ENCODE results near the gene BEST3.
"Not testable (repeated sequence)": the region's sequence is repeated elsewhere in the genome, so short reads cannot be mapped to it uniquely, and the experiment has no call there.

Gene BEST3

DNA sequence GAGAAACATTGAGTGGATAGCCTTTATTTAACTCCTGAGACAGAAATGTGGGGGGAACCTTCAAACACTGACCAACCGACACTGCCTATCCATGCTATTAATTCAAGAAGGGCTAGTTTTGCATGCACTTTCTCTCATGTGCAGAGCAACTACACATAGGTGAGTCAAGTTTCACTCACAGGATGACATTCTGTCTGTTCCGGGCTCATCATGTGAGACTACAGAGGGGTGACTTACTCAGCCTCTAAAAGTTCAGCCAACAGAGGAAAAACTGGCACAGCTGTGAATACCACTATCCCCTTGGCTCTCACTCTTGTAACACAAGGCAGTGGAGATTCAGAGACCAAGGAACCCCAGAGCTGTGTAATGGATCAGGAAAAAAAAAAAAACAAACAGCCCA, 13.3 kb downstream of the BEST3 start:
- Histone ChIP-seq H3K9me3 (replicated peaks; ENCODE audit: low read length) (no peaks in the 10 kb centered on the region), H3K4me3 (ENCODE audit: low read length) (no peak overlapping the region), H3K4me2 (ENCODE audit: low read length) (peak overlapping the region; percentile 38), H3K9ac (ENCODE audit: low read depth, low read length) (peak overlapping the region; percentile 12), H3K36me3 (ENCODE audit: insufficient read depth, low read length) (no peaks in the 10 kb centered on the region), H3K4me1 (ENCODE audit: control insufficient read depth, insufficient read depth, low read length) (peaks cover 43% of the 10 kb centered on the region), H3K27me3 (ENCODE audit: control insufficient read depth, insufficient read depth, low read length) (no peaks in the 10 kb centered on the region)

DNA sequence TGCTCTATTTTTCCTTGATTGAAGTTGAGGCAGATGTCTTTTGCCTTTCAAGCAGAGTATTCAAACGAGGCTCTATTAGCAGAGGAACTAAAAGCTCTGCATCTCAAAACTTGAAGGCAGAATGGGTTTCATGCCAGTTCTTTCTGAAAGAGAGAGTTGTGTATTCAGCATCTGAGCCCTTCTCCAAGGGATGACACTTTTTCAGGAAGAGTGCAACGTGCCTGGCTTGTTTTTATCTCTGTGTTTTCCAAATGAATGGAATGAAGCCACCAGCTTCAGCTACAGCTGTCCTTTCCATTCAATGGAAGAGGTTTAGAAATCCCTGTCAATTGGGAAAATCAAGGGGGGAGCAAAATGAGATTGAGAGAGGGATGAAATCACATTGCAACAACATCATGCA, 14.6 kb downstream of the BEST3 start:
- H3K4me3 ChIP-seq (ENCODE audit: low read length): no peak overlapping the region
- no peaks in the 10 kb centered on the region for H3K27me3 ChIP-seq (ENCODE audit: control insufficient read depth, insufficient read depth, low read length)
- no peak overlapping the region for H3K9ac ChIP-seq (ENCODE audit: low read depth, low read length)
- H3K36me3 ChIP-seq (ENCODE audit: insufficient read depth, low read length): no peaks in the 10 kb centered on the region
- H3K9me3 ChIP-seq (replicated peaks; ENCODE audit: low read length): no peaks in the 10 kb centered on the region
- H3K4me1 ChIP-seq (ENCODE audit: control insufficient read depth, insufficient read depth, low read length): peaks cover 39% of the 10 kb centered on the region
- no peak overlapping the region for H3K4me2 ChIP-seq (ENCODE audit: low read length)

DNA sequence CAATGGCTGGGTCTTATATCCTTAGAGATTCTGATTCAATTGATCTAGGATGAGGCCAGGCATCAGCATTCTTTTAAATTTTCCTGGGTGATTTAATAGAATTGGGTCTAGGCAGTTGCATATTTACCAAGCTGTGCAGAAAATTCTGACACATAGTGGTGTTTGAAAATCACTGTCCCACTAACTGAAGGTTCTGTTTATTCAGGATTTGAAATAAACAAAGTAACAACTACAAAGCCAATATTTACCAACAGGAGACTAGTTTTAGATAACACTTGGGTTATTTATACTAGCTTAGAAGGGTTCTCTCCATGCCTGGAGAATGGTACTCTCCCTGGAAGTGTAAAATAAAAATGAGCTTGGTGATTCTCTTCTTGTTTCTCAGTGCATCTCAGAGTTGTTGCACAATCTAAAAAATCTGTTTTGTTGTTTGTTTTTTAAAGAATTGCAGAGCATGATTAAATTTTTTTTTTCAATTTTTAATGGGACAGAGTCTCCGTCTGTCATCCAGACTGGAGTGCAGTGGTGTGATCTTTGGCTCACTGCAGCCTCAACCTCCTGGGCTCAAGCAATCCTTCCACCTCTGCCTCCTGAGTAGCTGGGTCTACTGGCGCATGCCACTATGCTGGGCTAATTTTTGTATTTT, 16.9 kb downstream of the BEST3 start:
- Histone ChIP-seq H3K9ac (ENCODE audit: low read depth, low read length) (no peak overlapping the region), H3K36me3 (ENCODE audit: insufficient read depth, low read length) (no peaks in the 10 kb centered on the region), H3K9me3 (replicated peaks; ENCODE audit: low read length) (no peaks in the 10 kb centered on the region), H3K27me3 (ENCODE audit: control insufficient read depth, insufficient read depth, low read length) (no peaks in the 10 kb centered on the region), H3K4me3 (ENCODE audit: low read length) (no peak overlapping the region), H3K4me1 (ENCODE audit: control insufficient read depth, insufficient read depth, low read length) (peaks cover 25% of the 10 kb centered on the region), H3K4me2 (ENCODE audit: low read length) (no peak overlapping the region)

DNA sequence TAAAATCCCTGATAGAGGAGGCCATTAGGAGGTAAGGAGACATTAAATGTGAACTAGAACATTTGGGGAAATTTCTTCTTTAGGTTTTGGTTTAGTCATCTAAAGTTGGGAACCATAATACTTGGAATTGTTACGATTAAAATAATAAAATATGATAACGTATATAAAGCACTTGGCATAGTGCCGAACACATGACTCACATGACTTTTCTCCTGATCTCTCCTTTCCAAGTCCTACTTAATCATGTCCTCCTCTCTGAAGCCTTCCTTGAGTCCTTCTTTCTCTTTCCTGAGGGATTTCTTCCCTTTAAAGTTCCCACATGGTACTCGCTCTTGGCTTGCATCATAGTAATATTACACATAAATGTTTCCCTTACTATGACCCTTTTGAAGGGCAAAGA, 20.0 kb downstream of the BEST3 start:
- H3K36me3 ChIP-seq (ENCODE audit: insufficient read depth, low read length): no peaks in the 10 kb centered on the region
- H3K9me3 ChIP-seq (replicated peaks; ENCODE audit: low read length): no peaks in the 10 kb centered on the region
- no peak overlapping the region for H3K4me2 ChIP-seq (ENCODE audit: low read length)
- no peaks in the 10 kb centered on the region for H3K27me3 ChIP-seq (ENCODE audit: control insufficient read depth, insufficient read depth, low read length)
- H3K9ac ChIP-seq (ENCODE audit: low read depth, low read length): no peak overlapping the region
- peaks cover 6% of the 10 kb centered on the region for H3K4me1 ChIP-seq (ENCODE audit: control insufficient read depth, insufficient read depth, low read length)
- no peak overlapping the region for H3K4me3 ChIP-seq (ENCODE audit: low read length)

DNA sequence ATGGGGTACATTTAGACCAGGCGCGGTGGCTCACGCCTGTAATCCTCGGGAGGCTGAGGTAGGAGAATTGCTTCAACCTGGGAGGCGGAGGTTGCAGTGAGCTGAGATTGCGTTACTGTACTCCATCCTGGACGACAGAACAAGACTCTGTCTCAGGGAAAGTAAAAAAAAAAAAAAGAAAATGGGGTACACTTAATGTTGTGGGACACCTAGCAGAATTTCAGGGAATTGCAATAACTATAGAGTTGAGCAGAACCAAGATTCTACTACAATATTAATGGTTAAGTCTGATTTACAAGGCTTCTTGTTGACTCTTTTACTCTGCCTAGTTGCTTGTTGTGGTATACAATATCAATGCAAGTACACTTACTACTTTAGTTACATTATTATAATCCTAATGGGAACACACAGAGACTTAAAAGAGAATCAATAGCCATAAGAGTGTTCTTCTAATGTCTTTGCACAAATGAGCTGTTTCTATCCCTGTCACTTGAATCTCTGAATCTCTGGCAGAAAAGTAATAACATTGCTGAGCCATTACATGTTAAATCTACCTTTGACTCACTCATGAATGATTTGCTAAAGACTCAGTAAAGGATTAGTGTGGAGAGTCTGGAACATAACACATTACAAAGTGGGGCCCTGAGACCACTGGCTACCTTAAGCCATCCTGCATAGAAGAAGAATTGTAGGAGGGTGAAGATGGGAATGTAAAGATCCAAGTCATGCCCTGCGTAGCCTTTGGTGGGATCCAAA, 22.7 kb downstream of the BEST3 start:
- H3K9ac ChIP-seq (ENCODE audit: low read depth, low read length): no peak overlapping the region
- no peak overlapping the region for H3K4me2 ChIP-seq (ENCODE audit: low read length)
- no peak overlapping the region for H3K4me3 ChIP-seq (ENCODE audit: low read length)
- H3K36me3 ChIP-seq (ENCODE audit: insufficient read depth, low read length): no peaks in the 10 kb centered on the region
- no peaks in the 10 kb centered on the region for H3K9me3 ChIP-seq (replicated peaks; ENCODE audit: low read length)
- H3K4me1 ChIP-seq (ENCODE audit: control insufficient read depth, insufficient read depth, low read length): peaks cover 6% of the 10 kb centered on the region
- no peaks in the 10 kb centered on the region for H3K27me3 ChIP-seq (ENCODE audit: control insufficient read depth, insufficient read depth, low read length)

DNA sequence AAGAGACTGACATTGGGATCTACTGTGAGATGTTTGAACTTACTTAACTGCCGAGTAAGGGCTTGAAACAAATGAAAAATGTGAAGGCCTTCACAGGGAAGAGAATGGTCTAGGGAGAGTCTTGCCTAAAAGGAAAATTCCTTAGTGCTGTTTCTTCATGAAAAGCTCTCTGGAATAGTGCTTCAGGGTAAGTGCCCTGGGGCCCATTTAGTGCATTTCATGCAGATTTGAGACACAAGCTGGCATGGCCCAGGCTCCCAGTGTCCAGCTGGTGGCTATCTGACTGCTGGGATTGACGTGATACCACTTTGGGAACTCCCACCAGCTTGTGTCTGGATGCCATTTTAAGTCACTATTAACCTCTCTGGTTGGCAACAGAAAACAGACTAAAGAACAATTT, 26.9 kb downstream of the BEST3 start:
- no peaks in the 10 kb centered on the region for H3K27me3 ChIP-seq (ENCODE audit: control insufficient read depth, insufficient read depth, low read length)
- H3K9ac ChIP-seq (ENCODE audit: low read depth, low read length): no peak overlapping the region
- H3K4me1 ChIP-seq (ENCODE audit: control insufficient read depth, insufficient read depth, low read length): no peaks in the 10 kb centered on the region
- no peak overlapping the region for H3K4me2 ChIP-seq (ENCODE audit: low read length)
- H3K9me3 ChIP-seq (replicated peaks; ENCODE audit: low read length): no peaks in the 10 kb centered on the region
- H3K4me3 ChIP-seq (ENCODE audit: low read length): no peak overlapping the region
- no peaks in the 10 kb centered on the region for H3K36me3 ChIP-seq (ENCODE audit: insufficient read depth, low read length)

DNA sequence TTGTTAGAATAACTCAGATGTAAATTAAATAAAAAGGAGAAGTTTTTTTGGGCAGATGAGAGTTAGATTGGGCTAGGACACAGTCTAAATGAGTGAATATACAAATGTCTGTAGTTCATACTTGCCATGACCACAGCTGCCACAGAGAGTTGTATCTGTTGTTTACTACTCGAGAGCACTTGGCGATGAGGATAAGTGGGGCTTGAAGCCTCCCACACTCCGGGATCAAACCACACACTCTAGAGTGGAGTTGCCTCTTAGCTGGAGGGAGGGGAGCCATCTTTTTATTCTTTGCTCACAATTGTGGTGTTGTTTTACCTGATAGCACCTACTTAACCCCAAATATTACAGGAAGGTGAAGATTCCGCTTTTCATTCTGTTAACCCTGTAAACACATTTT, 27.5 kb downstream of the BEST3 start:
- Histone ChIP-seq H3K36me3 (ENCODE audit: insufficient read depth, low read length) (no peaks in the 10 kb centered on the region), H3K4me1 (ENCODE audit: control insufficient read depth, insufficient read depth, low read length) (no peaks in the 10 kb centered on the region), H3K27me3 (ENCODE audit: control insufficient read depth, insufficient read depth, low read length) (no peaks in the 10 kb centered on the region), H3K9ac (ENCODE audit: low read depth, low read length) (no peak overlapping the region), H3K4me2 (ENCODE audit: low read length) (no peak overlapping the region), H3K9me3 (replicated peaks; ENCODE audit: low read length) (no peaks in the 10 kb centered on the region), H3K4me3 (ENCODE audit: low read length) (no peak overlapping the region)

DNA sequence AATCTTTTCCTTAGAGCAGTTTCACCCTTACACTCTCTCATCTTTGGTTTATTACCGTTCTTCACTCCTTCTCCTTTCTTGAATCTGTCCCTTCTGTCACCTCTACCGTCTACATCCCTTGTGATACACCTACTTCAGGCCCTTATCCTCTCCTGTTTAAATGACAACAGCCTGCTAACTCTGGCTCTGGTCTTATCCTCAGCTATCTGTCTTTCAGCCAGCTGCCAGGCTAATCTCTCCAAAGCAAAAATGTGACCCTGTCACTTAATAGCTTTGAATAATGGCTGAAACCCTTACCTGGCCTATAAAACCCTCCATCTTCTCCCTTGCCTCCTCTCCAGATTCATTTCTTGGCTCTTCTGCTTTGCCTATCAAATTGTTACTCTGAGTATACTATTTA, 32.3 kb downstream of the BEST3 start:
- Histone ChIP-seq H3K36me3 (ENCODE audit: insufficient read depth, low read length) (no peaks in the 10 kb centered on the region), H3K9ac (ENCODE audit: low read depth, low read length) (no peak overlapping the region), H3K27me3 (ENCODE audit: control insufficient read depth, insufficient read depth, low read length) (no peaks in the 10 kb centered on the region), H3K9me3 (replicated peaks; ENCODE audit: low read length) (no peaks in the 10 kb centered on the region), H3K4me1 (ENCODE audit: control insufficient read depth, insufficient read depth, low read length) (no peaks in the 10 kb centered on the region), H3K4me3 (ENCODE audit: low read length) (no peak overlapping the region), H3K4me2 (ENCODE audit: low read length) (no peak overlapping the region)

DNA sequence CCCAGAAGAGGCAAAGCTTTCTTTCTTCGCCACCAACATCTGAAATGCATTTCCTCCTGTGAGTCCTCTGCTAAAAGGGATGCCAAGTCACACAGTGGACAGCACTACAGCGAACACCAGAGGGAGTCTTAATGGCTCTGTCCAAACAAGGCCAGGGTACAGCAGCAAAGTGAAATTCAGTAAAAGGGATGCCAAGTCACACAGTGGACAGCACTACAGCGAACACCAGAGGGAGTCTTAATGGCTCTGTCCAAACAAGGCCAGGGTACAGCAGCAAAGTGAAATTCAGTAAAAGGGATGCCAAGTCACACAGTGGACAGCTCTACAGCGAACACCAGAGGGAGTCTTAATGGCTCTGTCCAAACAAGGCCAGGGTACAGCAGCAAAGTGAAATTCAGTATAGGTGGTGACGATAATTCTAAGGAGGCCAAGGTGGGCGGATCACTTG, 34.1 kb downstream of the BEST3 start:
- not testable (repeated sequence) for H3K9me3 ChIP-seq (replicated peaks; ENCODE audit: low read length); H3K27me3 ChIP-seq (ENCODE audit: control insufficient read depth, insufficient read depth, low read length); H3K4me2 ChIP-seq (ENCODE audit: low read length); H3K9ac ChIP-seq (ENCODE audit: low read depth, low read length); H3K4me3 ChIP-seq (ENCODE audit: low read length); H3K36me3 ChIP-seq (ENCODE audit: insufficient read depth, low read length); H3K4me1 ChIP-seq (ENCODE audit: control insufficient read depth, insufficient read depth, low read length)

DNA sequence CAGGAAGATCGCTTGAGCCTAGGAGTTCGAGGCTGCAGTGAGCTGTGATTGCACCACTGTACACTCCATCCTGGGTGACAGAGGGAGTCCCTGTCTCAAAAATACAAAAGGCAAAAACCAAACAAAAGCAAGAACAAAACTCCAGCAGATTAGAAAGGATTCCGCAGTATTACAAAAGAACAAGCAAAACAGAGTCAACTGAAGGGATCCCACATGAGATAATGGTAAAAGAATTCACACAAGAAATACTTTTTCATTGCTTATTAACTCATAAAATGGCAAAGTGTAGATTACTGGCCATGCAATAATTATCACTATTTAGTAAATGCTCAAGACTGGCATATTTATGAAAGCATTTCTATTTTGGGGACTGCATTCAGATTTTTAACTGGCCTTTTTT, 35.4 kb downstream of the BEST3 start:
- Histone ChIP-seq H3K9ac (ENCODE audit: low read depth, low read length) (no peak overlapping the region), H3K4me2 (ENCODE audit: low read length) (no peak overlapping the region), H3K4me1 (ENCODE audit: control insufficient read depth, insufficient read depth, low read length) (no peaks in the 10 kb centered on the region), H3K9me3 (replicated peaks; ENCODE audit: low read length) (no peaks in the 10 kb centered on the region), H3K27me3 (ENCODE audit: control insufficient read depth, insufficient read depth, low read length) (no peaks in the 10 kb centered on the region), H3K4me3 (ENCODE audit: low read length) (no peak overlapping the region), H3K36me3 (ENCODE audit: insufficient read depth, low read length) (no peaks in the 10 kb centered on the region)

DNA sequence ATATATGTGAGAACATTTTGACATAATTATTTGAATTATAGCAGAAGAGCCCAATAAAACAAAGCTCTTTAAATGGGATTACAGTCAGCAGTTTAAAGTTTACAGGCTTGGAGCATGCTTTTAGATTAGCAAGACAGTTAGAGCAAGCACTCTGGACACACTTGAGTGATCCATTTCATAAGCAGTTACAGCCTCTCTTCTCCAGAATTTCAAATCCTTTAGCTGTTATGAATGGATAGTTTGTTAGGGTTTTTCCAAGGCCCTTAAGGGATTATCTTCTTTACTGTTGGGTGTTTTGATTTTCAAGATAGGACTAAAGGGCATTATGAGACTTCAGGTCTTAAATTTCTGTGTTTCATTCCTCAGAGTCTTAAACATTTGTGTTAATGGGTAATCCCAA, 36.3 kb downstream of the BEST3 start:
- Histone ChIP-seq H3K4me1 (ENCODE audit: control insufficient read depth, insufficient read depth, low read length) (peaks cover 4% of the 10 kb centered on the region), H3K27me3 (ENCODE audit: control insufficient read depth, insufficient read depth, low read length) (no peaks in the 10 kb centered on the region), H3K4me3 (ENCODE audit: low read length) (no peak overlapping the region), H3K4me2 (ENCODE audit: low read length) (no peak overlapping the region), H3K9ac (ENCODE audit: low read depth, low read length) (no peak overlapping the region), H3K36me3 (ENCODE audit: insufficient read depth, low read length) (no peaks in the 10 kb centered on the region), H3K9me3 (replicated peaks; ENCODE audit: low read length) (no peaks in the 10 kb centered on the region)

DNA sequence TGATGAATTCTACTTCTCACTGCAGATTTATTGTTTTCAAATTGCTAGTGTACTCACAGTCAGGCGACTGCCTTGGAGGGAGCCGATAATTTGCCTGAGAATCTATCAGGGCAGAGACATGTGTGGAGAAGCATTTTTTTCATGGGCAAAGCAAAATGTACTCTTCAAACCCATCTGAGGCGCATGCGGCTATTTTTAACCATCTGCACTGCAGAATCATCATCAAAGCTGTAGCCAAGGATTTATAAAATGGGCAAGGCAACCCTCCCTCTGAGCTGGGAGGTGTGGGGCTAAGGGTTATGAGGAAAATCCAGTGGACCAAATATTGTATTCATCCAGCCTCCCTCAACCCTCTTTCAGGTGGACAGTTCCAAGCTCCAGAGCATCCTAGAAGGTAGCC, 37.7 kb downstream of the BEST3 start:
- H3K9ac ChIP-seq (ENCODE audit: low read depth, low read length): no peak overlapping the region
- no peak overlapping the region for H3K4me3 ChIP-seq (ENCODE audit: low read length)
- H3K4me2 ChIP-seq (ENCODE audit: low read length): no peak overlapping the region
- H3K4me1 ChIP-seq (ENCODE audit: control insufficient read depth, insufficient read depth, low read length): peaks cover 14% of the 10 kb centered on the region
- no peaks in the 10 kb centered on the region for H3K9me3 ChIP-seq (replicated peaks; ENCODE audit: low read length)
- H3K36me3 ChIP-seq (ENCODE audit: insufficient read depth, low read length): no peaks in the 10 kb centered on the region
- H3K27me3 ChIP-seq (ENCODE audit: control insufficient read depth, insufficient read depth, low read length): no peaks in the 10 kb centered on the region

Data from skeletal muscle satellite cell (primary cell).